ENCODE results near the gene RNF223.
A peak's percentile ranks its signal among the peaks of the same experiment; 100 is the strongest.

The RNF223 gene

DNA sequence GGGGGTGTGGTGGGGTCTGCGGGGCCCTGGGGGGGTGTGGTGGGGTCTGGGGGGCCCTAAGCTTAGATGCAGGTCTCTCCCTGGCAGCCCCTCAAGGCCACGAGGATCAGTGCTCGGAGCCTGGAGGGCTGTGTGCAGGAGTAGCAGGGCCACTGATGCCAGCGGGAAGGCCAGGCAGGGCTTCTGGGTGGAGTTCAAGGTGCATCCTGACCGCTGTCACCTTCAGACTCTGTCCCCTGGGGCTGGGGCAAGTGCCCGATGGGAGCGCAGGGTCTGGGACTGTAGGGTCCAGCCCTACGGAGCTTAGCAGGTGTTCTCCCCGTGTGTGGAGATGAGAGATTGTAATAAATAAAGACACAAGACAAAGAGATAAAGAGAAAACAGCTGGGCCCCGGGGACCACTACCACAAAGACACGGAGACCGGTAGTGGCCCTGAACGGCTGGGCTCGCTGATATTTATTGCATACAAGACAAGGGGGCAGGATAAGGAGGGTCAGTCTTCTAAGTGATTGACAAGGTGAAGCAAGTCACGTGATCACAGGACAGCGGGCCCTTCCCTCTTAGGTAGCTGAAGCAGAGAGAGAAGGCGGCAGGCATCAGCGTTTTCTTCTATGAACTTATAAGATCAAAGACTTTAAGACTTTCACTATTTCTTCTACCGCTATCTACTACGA, 8.7 kb downstream of the RNF223 start:
- DNase-seq (ENCODE audit: low read depth, low spot score): no peak
- ChIA-PET CTCF (interaction anchor here (0.8 to 9.2 kb wide), 5 partner anchors 25 to 82 kb away, joined by 3 to 152 read pairs (median 4); partner anchors contain the start of gene PERM1), POLR2A (interaction anchor here (0.5 kb wide), 1 partner anchor 194 kb away, joined by 3 read pairs; no protein-coding TSS in a partner anchor)
- no peak overlapping the region for H3K4me3 ChIP-seq (ENCODE audit: low read depth, low read length)
- TF ChIP-seq, protein P1, sequence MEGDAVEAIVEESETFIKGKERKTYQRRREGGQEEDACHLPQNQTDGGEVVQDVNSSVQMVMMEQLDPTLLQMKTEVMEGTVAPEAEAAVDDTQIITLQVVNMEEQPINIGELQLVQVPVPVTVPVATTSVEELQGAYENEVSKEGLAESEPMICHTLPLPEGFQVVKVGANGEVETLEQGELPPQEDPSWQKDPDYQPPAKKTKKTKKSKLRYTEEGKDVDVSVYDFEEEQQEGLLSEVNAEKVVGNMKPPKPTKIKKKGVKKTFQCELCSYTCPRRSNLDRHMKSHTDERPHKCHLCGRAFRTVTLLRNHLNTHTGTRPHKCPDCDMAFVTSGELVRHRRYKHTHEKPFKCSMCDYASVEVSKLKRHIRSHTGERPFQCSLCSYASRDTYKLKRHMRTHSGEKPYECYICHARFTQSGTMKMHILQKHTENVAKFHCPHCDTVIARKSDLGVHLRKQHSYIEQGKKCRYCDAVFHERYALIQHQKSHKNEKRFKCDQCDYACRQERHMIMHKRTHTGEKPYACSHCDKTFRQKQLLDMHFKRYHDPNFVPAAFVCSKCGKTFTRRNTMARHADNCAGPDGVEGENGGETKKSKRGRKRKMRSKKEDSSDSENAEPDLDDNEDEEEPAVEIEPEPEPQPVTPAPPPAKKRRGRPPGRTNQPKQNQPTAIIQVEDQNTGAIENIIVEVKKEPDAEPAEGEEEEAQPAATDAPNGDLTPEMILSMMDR (IDR thresholded peaks at IDR 0.05; ENCODE audit: insufficient read depth, low read length, missing control alignments): no peak

- H3K4me3 ChIP-seq (ENCODE audit: low read depth, low read length): peak overlapping the region; percentile 27; the same call in 1 of the 2 replicates
- CTCF ChIA-PET: interaction anchor here (0.7 to 9.2 kb wide), 24 partner anchors 8 to 210 kb away, joined by 3 to 152 read pairs (median 4); partner anchors contain the start of genes ISG15, PERM1, PLEKHN1 and RNF223
- DNase-seq (ENCODE audit: low read depth, low spot score): peak; percentile 29
- POLR2A ChIA-PET: no interaction called here
- TF ChIP-seq, protein P1 (IDR thresholded peaks at IDR 0.05; ENCODE audit: insufficient read depth, low read length, missing control alignments): peak; percentile 93
Measured at GRCh38 chr1:1063945-1064831, 9.9 kb downstream of the RNF223 start.

DNA sequence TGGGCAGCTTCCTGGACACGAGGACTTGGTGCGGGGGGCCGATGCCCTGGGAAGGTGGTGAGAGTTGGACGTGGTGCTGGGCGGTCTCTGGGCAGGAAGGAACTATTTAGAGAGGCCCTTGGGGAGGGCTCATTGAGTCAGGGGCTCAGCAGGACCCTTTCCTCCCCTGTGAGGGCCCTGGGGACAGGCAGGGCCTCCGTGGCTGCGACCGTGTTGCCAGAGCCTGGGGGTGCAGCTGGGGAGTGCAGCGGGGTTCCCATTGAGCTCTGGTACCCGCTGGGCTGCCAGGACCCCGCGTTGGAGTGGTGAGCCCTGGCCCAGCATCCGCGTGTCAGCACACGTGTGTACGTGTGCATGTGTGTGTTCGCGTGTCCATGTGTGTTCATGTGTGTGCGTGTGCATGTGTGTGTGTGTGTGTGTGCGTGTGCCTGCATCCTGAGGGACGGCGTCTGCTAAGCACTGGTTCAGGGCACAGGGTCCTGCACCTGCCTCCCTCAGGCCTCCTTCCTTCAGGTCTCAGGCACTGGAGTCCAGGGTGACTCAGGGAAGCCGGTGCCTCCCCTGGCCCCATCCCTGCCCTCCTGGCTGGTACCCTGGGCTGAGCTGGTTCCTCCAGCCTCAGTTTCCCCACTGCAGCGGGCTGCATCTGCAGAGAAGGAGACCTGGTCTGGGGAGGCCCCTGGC, 10.7 kb downstream of the RNF223 start:
- H3K4me3 ChIP-seq (ENCODE audit: low read depth, low read length): no peak overlapping the region
- CTCF ChIA-PET: interaction anchor here (1.0 to 9.2 kb wide), 22 partner anchors 8 to 211 kb away, joined by 3 to 152 read pairs (median 4); partner anchors contain the start of genes ISG15, PERM1, PLEKHN1 and RNF223
- POLR2A ChIA-PET: no interaction called here
- TF ChIP-seq, protein P1 (IDR thresholded peaks at IDR 0.05; ENCODE audit: insufficient read depth, low read length, missing control alignments): no peak
- DNase-seq (ENCODE audit: low read depth, low spot score): no peak

- H3K4me3 ChIP-seq (ENCODE audit: low read depth, low read length): no peak overlapping the region
- TF ChIP-seq, protein P1 (IDR thresholded peaks at IDR 0.05; ENCODE audit: insufficient read depth, low read length, missing control alignments): no peak
- no peak for DNase-seq (ENCODE audit: low read depth, low spot score)
- ChIA-PET POLR2A (no interaction called here), CTCF (interaction anchor here (1.0 to 9.2 kb wide), 15 partner anchors 7 to 212 kb away, joined by 3 to 152 read pairs (median 8); partner anchors contain the start of genes ISG15, PERM1, RNF223 and UBE2J2)
Measured at GRCh38 chr1:1062348-1063163, 11.6 kb downstream of the RNF223 start.

DNA sequence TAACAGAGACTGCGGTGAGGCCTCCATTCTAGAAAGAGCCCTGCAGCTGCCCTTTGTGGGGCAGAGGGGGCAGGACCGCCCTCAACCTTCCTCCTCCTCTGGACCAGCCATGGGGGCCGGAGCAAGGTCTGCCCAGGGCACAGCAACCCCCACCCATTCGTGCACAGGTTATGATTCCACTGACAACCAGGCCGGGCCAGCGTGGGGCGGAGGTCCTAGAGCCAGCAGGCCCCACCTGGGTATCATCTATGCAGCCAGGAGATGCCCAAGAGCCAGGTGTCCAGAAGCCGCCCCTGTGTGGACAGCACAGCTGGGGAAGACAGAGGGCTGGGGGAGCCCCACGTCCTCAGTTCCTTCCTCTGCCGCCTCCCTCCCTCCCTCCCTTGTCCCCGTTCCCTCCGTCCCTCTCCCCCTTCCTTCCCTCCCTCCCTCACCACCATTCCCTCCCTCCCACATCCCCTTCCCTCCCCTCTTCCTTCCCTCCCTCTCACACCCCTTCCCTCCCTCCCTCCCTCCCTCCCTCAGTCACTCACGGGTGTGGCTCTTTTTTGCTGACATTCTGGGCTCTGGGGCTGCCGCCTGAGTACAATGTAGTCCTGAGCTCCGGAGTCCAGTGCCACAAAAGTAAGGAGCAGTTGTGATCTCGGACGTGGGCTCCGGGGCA, 12.3 kb downstream of the RNF223 start:
- TF ChIP-seq, protein P1 (IDR thresholded peaks at IDR 0.05; ENCODE audit: insufficient read depth, low read length, missing control alignments): no peak
- no peak overlapping the region for H3K4me3 ChIP-seq (ENCODE audit: low read depth, low read length)
- no peak for DNase-seq (ENCODE audit: low read depth, low spot score)
- ChIA-PET CTCF (interaction anchor here (1.0 to 9.2 kb wide), 6 partner anchors 43 to 178 kb away, joined by 3 to 152 read pairs (median 6); partner anchors contain the start of gene PERM1), POLR2A (no interaction called here)
